Measurements from ENCODE around the gene SCN2B.

SCN2B gene

GRCh38 chr11:118145285-118146227, 30.9 kb downstream of the SCN2B start:
- Histone ChIP-seq H3K36me3 (ENCODE audit: insufficient read depth, insufficient read length, low read length) (no peaks in the 10 kb centered on the region), H3K4me3 (ENCODE audit: insufficient read length, low read depth) (peak overlapping the region; percentile 57), H3K9me3 (ENCODE audit: insufficient read depth, low read length) (no peaks in the 10 kb centered on the region), H3K27me3 (ENCODE audit: insufficient read depth, insufficient read length) (peaks cover 14% of the 10 kb centered on the region), H3K4me1 (ENCODE audit: insufficient read depth, insufficient read length) (peaks cover 8% of the 10 kb centered on the region), H3K9ac (ENCODE audit: insufficient read length, low read depth) (peak overlapping the region; percentile 56)
- TF ChIP-seq ZNF274 (IDR thresholded peaks at IDR 0.05; ENCODE audit: low read depth, low read length) (no peak), SUZ12 (IDR thresholded peaks at IDR 0.05; ENCODE audit: extremely low read depth, insufficient read depth, insufficient read length) (no peak), YY1 (IDR thresholded peaks at IDR 0.05; ENCODE audit: insufficient read depth, insufficient read length) (no peak)
- peak; percentile 68 for DNase-seq (ENCODE audit: low read depth, low spot score)

- H3K27me3 ChIP-seq (ENCODE audit: insufficient read depth, insufficient read length): peaks cover 8% of the 10 kb centered on the region
- TF ChIP-seq SUZ12 (IDR thresholded peaks at IDR 0.05; ENCODE audit: extremely low read depth, insufficient read depth, insufficient read length) (no peak), YY1 (IDR thresholded peaks at IDR 0.05; ENCODE audit: insufficient read depth, insufficient read length) (no peak), ZNF274 (IDR thresholded peaks at IDR 0.05; ENCODE audit: low read depth, low read length) (no peak)
Measured at GRCh38 chr11:118144301-118145268, 31.9 kb downstream of the SCN2B start.

GRCh38 chr11:118143661-118144185, 32.7 kb downstream of the SCN2B start:
- Histone ChIP-seq H3K9ac (ENCODE audit: insufficient read length, low read depth) (no peak overlapping the region), H3K4me1 (ENCODE audit: insufficient read depth, insufficient read length) (peaks cover 8% of the 10 kb centered on the region), H3K9me3 (ENCODE audit: insufficient read depth, low read length) (no peaks in the 10 kb centered on the region), H3K4me3 (ENCODE audit: insufficient read length, low read depth) (no peak overlapping the region), H3K27me3 (ENCODE audit: insufficient read depth, insufficient read length) (peaks cover 8% of the 10 kb centered on the region), H3K36me3 (ENCODE audit: insufficient read depth, insufficient read length, low read length) (no peaks in the 10 kb centered on the region)
- no peak for DNase-seq (ENCODE audit: low read depth, low spot score)
- no peak for TF ChIP-seq ZNF274 (IDR thresholded peaks at IDR 0.05; ENCODE audit: low read depth, low read length)
- no peak for TF ChIP-seq YY1 (IDR thresholded peaks at IDR 0.05; ENCODE audit: insufficient read depth, insufficient read length)
- no peak for TF ChIP-seq SUZ12 (IDR thresholded peaks at IDR 0.05; ENCODE audit: extremely low read depth, insufficient read depth, insufficient read length)

More at GRCh38 chr11:118144301-118145268, 31.9 kb downstream of the SCN2B start:
- no peak overlapping the region for H3K9ac ChIP-seq (ENCODE audit: insufficient read length, low read depth)
- no peak overlapping the region for H3K4me3 ChIP-seq (ENCODE audit: insufficient read length, low read depth)
- no peak for DNase-seq (ENCODE audit: low read depth, low spot score)
- H3K4me1 ChIP-seq (ENCODE audit: insufficient read depth, insufficient read length): peaks cover 8% of the 10 kb centered on the region
- no peaks in the 10 kb centered on the region for H3K36me3 ChIP-seq (ENCODE audit: insufficient read depth, insufficient read length, low read length)
- no peaks in the 10 kb centered on the region for H3K9me3 ChIP-seq (ENCODE audit: insufficient read depth, low read length)

GRCh38 chr11:118142809-118143208, 33.6 kb downstream of the SCN2B start:
- H3K27me3 ChIP-seq (ENCODE audit: insufficient read depth, insufficient read length): peaks cover 8% of the 10 kb centered on the region
- H3K9ac ChIP-seq (ENCODE audit: insufficient read length, low read depth): no peak overlapping the region
- no peak overlapping the region for H3K4me3 ChIP-seq (ENCODE audit: insufficient read length, low read depth)
- TF ChIP-seq YY1 (IDR thresholded peaks at IDR 0.05; ENCODE audit: insufficient read depth, insufficient read length) (no peak), SUZ12 (IDR thresholded peaks at IDR 0.05; ENCODE audit: extremely low read depth, insufficient read depth, insufficient read length) (no peak), ZNF274 (IDR thresholded peaks at IDR 0.05; ENCODE audit: low read depth, low read length) (no peak)
- H3K36me3 ChIP-seq (ENCODE audit: insufficient read depth, insufficient read length, low read length): no peaks in the 10 kb centered on the region
- H3K9me3 ChIP-seq (ENCODE audit: insufficient read depth, low read length): no peaks in the 10 kb centered on the region
- H3K4me1 ChIP-seq (ENCODE audit: insufficient read depth, insufficient read length): peaks cover 8% of the 10 kb centered on the region
- no peak for DNase-seq (ENCODE audit: low read depth, low spot score)

GRCh38 chr11:118142081-118142480, 34.4 kb downstream of the SCN2B start:
- Histone ChIP-seq H3K27me3 (ENCODE audit: insufficient read depth, insufficient read length) (peaks cover 8% of the 10 kb centered on the region), H3K9me3 (ENCODE audit: insufficient read depth, low read length) (no peaks in the 10 kb centered on the region), H3K9ac (ENCODE audit: insufficient read length, low read depth) (no peak overlapping the region), H3K36me3 (ENCODE audit: insufficient read depth, insufficient read length, low read length) (no peaks in the 10 kb centered on the region), H3K4me3 (ENCODE audit: insufficient read length, low read depth) (no peak overlapping the region), H3K4me1 (ENCODE audit: insufficient read depth, insufficient read length) (peaks cover 3% of the 10 kb centered on the region)
- TF ChIP-seq ZNF274 (IDR thresholded peaks at IDR 0.05; ENCODE audit: low read depth, low read length): no peak
- no peak for TF ChIP-seq SUZ12 (IDR thresholded peaks at IDR 0.05; ENCODE audit: extremely low read depth, insufficient read depth, insufficient read length)
- TF ChIP-seq YY1 (IDR thresholded peaks at IDR 0.05; ENCODE audit: insufficient read depth, insufficient read length): no peak
- no peak for DNase-seq (ENCODE audit: low read depth, low spot score)

GRCh38 chr11:118139578-118139977, 36.9 kb downstream of the SCN2B start:
- Histone ChIP-seq H3K4me1 (ENCODE audit: insufficient read depth, insufficient read length) (peaks cover 3% of the 10 kb centered on the region), H3K9me3 (ENCODE audit: insufficient read depth, low read length) (no peaks in the 10 kb centered on the region), H3K4me3 (ENCODE audit: insufficient read length, low read depth) (no peak overlapping the region), H3K9ac (ENCODE audit: insufficient read length, low read depth) (no peak overlapping the region), H3K27me3 (ENCODE audit: insufficient read depth, insufficient read length) (peaks cover 2% of the 10 kb centered on the region), H3K36me3 (ENCODE audit: insufficient read depth, insufficient read length, low read length) (no peaks in the 10 kb centered on the region)
- no peak for TF ChIP-seq YY1 (IDR thresholded peaks at IDR 0.05; ENCODE audit: insufficient read depth, insufficient read length)
- no peak for TF ChIP-seq ZNF274 (IDR thresholded peaks at IDR 0.05; ENCODE audit: low read depth, low read length)
- no peak for TF ChIP-seq SUZ12 (IDR thresholded peaks at IDR 0.05; ENCODE audit: extremely low read depth, insufficient read depth, insufficient read length)
- no peak for DNase-seq (ENCODE audit: low read depth, low spot score)
